Liver (tissue), 3 donors: ENCODE measurements around the gene SHQ1.

Experiments used
- ATF3 ChIP-seq: IDR thresholded peaks from 2 replicates; pipeline ENCODE4 v1.6.1; 2016; ENCODE audit warnings: antibody characterized with exemption
- CTCF ChIP-seq: fragments of 150-350 bp; IDR thresholded peaks from 2 replicates; pipeline ENCODE4 v1.5.1; 2017; ENCODE audit warnings: improper control_type of control experiment, low read depth, low read length; ENCODE audit not compliant: missing input control
- MAX ChIP-seq: IDR thresholded peaks from 2 replicates; pipeline ENCODE4 v1.6.1; 2016; ENCODE audit warnings: antibody characterized with exemption
- RAD21 ChIP-seq, 2 donors: IDR thresholded peaks; 2 replicates each; pipeline ENCODE4 v1.6.1; 2016; ENCODE audit warnings: antibody characterized with exemption in 2 of 2, mild to moderate bottlenecking in 2 of 2
- REST ChIP-seq: IDR thresholded peaks from 2 replicates; pipeline ENCODE4 v1.6.1; 2016; ENCODE audit warnings: antibody characterized with exemption, mild to moderate bottlenecking
- SP1 ChIP-seq: IDR thresholded peaks from 2 replicates; pipeline ENCODE4 v1.6.1; 2018; ENCODE audit warnings: antibody characterized with exemption, mild to moderate bottlenecking
- YY1 ChIP-seq: IDR thresholded peaks from 2 replicates; pipeline ENCODE4 v1.6.1; 2016; ENCODE audit warnings: antibody characterized with exemption, mild to moderate bottlenecking
- ZBTB33 ChIP-seq: IDR thresholded peaks from 2 replicates; pipeline ENCODE4 v1.6.1; 2016; ENCODE audit warnings: antibody characterized with exemption
- donor health status: healthy.
- donor health status: healthy.

- no peak for TF ChIP-seq RAD21 (IDR thresholded peaks at IDR 0.05)
- TF ChIP-seq CTCF: no peak
- no peak for TF ChIP-seq MAX
- no peak for TF ChIP-seq ZBTB33
- no peak for TF ChIP-seq YY1
- TF ChIP-seq SP1: no peak
- no peak for TF ChIP-seq REST
- TF ChIP-seq ATF3: no peak
Measured at GRCh38 chr3:72803573-72803972, 44.7 kb downstream of the SHQ1 start.
